Uterus (tissue), 4 donors: ENCODE measurements around the gene PCDH1. TPM values are rescaled to one million over a fixed set of nuclear protein-coding genes. Genes with fewer than 3 reads are reported as not detected.

ENCODE experiments used
- DNase-seq, 2 donors: peaks; one replicate each; pipeline ENCODE4 v3.0.0-alpha.2; 2019 to 2020
- H3K27ac ChIP-seq, 2 donors: fragments of 200-600 bp; sonication (generic); 1 replicate in 1 of 2; 2 replicates in 1 of 2; pipeline ENCODE4 v1.5.1; 2016 to 2018
- H3K27me3 ChIP-seq, 2 donors: fragments of 200-600 bp; sonication (generic); one replicate each; pipeline ENCODE4 v1.5.1; 2018 to 2019; ENCODE audit warnings: control low read depth in 1 of 2
- H3K36me3 ChIP-seq, 2 donors: fragments of 200-600 bp; sonication (generic); one replicate each; pipeline ENCODE4 v1.5.1; 2019; ENCODE audit warnings: control low read depth in 1 of 2
- H3K4me1 ChIP-seq, 2 donors: fragments of 200-600 bp; sonication (generic); one replicate each; pipeline ENCODE4 v1.5.1; 2018 to 2019; ENCODE audit warnings: control low read depth in 1 of 2
- H3K4me3 ChIP-seq, 2 donors: fragments of 200-600 bp; sonication (generic); 1 replicate in 1 of 2; 2 replicates in 1 of 2; pipeline ENCODE4 v1.5.1; 2018 to 2019; ENCODE audit warnings: mild to moderate bottlenecking in 1 of 2
- H3K9me3 ChIP-seq, 2 donors: fragments of 200-600 bp; sonication (generic); one replicate each; pipeline ENCODE4 v1.5.1; 2019; ENCODE audit warnings: control low read depth in 1 of 2
- CTCF ChIP-seq, 4 experiments: fragments of 200-600 bp in 2 of 4; fragments of 450-650 bp in 2 of 4; sonication (generic) in 2 of 4; IDR thresholded peaks; one replicate each; pipeline ENCODE4 v1.5.1; 2016 to 2019; ENCODE audit warnings: antibody characterized with exemption in 4 of 4, mild to moderate bottlenecking in 2 of 4, moderate library complexity in 1 of 4
- POLR2A ChIP-seq, 2 donors: fragments of 450-650 bp; IDR thresholded peaks; one replicate each; pipeline ENCODE4 v1.6.1; 2016; ENCODE audit warnings: antibody characterized with exemption in 2 of 2, mild to moderate bottlenecking in 1 of 2, moderate library complexity in 1 of 2
- intact Hi-C: fragments of 100-400 bp; cut with DNase I; formaldehyde crosslinking; loops from one replicate; pipeline ENCODE4 v1.15.1; 2023; ENCODE audit warnings: low total_unique reads
- total RNA-seq, 4 donors: library from RNA; depleted of rRNA in 3 of 4; stranded (reverse); fragments of >200 nt in 3 of 4; gene quantifications; one replicate each; pipeline versions ENCODE4 v1.1.0 to v1.2.4, GENCODE V29; 2014 to 2023
- donor health status: DM: yes; HTN: yes; CAD: no.

The PCDH1 gene
- total RNA-seq, 4 donors from 2014 or later, result 29.2 to 46.7 (median 31.5) TPM

GRCh38 chr5:141865406-141865805 is 12.8 kb downstream of the PCDH1 start:
- TF ChIP-seq POLR2A (IDR thresholded peaks at IDR 0.05) (no peak), CTCF (IDR thresholded peaks at IDR 0.05) (no peak)
- intact Hi-C loops, result loop anchor here (5.0 kb wide), 1 partner anchor 712 kb away; no protein-coding TSS in a partner anchor
- H3K4me3 ChIP-seq, result no peak overlapping the region
- H3K27me3 ChIP-seq, result no peaks in the 10 kb centered on the region
- no peaks in the 10 kb centered on the region for H3K9me3 ChIP-seq
- no peaks in the 10 kb centered on the region for H3K4me1 ChIP-seq
- no peak for DNase-seq
- no peak overlapping the region for H3K27ac ChIP-seq
- H3K36me3 ChIP-seq, result no peaks in the 10 kb centered on the region

DNA sequence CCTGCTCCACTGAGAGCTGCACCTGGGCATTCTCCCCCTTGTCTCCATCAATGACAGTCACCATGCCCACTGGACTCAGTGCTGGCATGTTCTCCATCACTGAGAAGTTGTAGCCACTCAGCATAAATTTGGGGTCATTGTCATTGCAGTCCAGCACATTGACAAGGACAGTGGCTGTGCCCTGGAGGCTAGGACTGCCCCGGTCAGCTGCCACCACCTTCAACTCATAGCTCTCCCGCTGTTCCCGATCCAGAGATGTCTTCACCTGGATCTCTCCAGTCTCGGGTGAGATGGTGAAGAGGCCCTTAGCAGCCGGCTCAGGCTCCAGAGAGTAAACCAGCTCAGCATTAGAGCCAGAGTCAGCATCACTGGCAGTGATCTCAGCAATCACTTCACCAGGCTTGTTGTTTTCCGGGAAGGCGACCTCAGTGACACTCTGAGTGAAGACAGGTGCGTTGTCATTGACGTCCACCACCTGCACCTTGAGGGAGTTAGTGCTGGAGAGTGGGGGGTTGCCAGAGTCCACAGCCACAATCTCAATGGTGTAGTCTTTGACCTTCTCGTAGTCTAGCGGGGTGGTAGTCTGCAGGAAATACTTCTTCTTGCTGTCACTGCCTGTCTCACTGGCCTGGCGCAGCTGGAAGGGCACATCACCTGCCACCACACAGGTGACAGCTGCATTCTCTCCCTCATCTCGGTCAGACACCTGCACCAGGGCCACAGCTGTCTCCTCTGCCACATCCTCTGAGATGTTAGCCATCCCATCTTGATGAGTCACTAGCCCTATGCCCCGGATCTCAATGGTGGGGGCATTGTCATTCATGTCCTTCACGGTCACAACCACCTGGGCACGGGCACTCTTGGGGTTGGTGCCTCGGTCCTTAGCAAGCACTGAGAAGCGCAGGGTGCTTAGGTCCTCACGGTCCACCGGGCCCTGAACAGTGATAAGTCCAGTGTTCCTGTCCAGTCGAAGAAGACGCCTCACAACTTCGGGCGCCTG is 13.5 kb downstream of the PCDH1 start:
- H3K27ac ChIP-seq, result no peak overlapping the region
- H3K4me3 ChIP-seq, result no peak overlapping the region
- no peaks in the 10 kb centered on the region for H3K9me3 ChIP-seq
- no peak for TF ChIP-seq CTCF (IDR thresholded peaks at IDR 0.05)
- no peaks in the 10 kb centered on the region for H3K36me3 ChIP-seq
- intact Hi-C loops, result loop anchor here (5.0 kb wide), 1 partner anchor 713 kb away; no protein-coding TSS in a partner anchor
- no peaks in the 10 kb centered on the region for H3K4me1 ChIP-seq
- H3K27me3 ChIP-seq, result no peaks in the 10 kb centered on the region
- DNase-seq, result no peak

DNA sequence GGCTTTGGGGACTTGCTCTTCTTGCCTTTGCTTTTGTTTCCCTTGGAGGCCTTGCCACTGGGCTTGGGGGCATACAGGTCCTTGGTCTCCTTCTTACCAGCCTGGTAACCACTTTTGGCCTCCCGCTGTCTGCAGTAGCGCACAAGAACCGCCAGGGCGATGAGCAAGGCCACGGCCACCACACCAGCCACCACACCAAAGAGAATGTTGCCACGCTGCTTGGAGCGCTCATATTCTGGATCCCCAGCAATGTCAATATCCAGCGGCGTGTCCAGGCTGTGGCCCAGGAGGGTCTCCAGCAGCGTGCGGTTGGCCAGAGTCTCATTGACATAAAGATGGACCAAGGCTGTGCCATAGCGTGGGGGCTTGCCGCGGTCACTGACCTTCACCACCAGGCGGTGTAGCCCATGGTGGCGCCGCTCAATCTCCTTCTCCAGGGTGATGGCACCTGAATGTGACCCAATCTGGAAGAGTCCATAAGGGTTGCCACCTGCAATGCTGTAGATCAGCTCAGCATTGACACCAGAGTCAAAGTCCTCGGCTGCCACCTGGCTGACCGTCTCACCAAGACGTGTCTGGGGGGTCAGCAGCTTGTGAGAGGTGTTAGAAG is 14.5 kb downstream of the PCDH1 start:
- DNase-seq, result no peak
- no peak overlapping the region for H3K4me3 ChIP-seq
- TF ChIP-seq CTCF (IDR thresholded peaks at IDR 0.05), result no peak
- no peak for TF ChIP-seq POLR2A (IDR thresholded peaks at IDR 0.05)
- no peaks in the 10 kb centered on the region for H3K36me3 ChIP-seq
- intact Hi-C loops, result no loop called here
- H3K4me1 ChIP-seq, result no peaks in the 10 kb centered on the region
- H3K27me3 ChIP-seq, result no peaks in the 10 kb centered on the region
- no peak overlapping the region for H3K27ac ChIP-seq
- no peaks in the 10 kb centered on the region for H3K9me3 ChIP-seq

- TF ChIP-seq CTCF (IDR thresholded peaks at IDR 0.05) (no peak), POLR2A (IDR thresholded peaks at IDR 0.05) (no peak)
- no peaks in the 10 kb centered on the region for H3K9me3 ChIP-seq
- intact Hi-C loops, result no loop called here
- no peak overlapping the region for H3K27ac ChIP-seq
- no peak overlapping the region for H3K4me3 ChIP-seq
- no peak for DNase-seq
- H3K36me3 ChIP-seq, result no peaks in the 10 kb centered on the region
- no peaks in the 10 kb centered on the region for H3K27me3 ChIP-seq
- no peaks in the 10 kb centered on the region for H3K4me1 ChIP-seq
These were observed 15.2 kb downstream of the PCDH1 start for GRCh38 chr5:141862936-141863543.
